ENCODE measurements around the gene ABTB1.

GRCh38 chr3:127688416-127689265 lies 15.9 kb downstream of the ABTB1 start:
- TF ChIP-seq POLR2A (IDR thresholded peaks at IDR 0.05) (no peak), CTCF (IDR thresholded peaks at IDR 0.05) (no peak), POLR2AphosphoS5 (IDR thresholded peaks at IDR 0.05) (no peak)
